Stimulated activated memory B cell treated with anti-CD40 and anti-IgM and Interleukin-4, amounts not matched to agents 10 μg/mL and 1 μg/mL and 100 μg/mL, for 72 hours (primary cell): ENCODE data around the gene MUC4.
"Not testable (repeated sequence)": the region's sequence is repeated elsewhere in the genome, so short reads cannot be mapped to it uniquely, and the experiment has no call there.

ENCODE experiments used
- ATAC-seq: fragments of 150-1000 bp; cut with Tn5 transposase; 2 replicates; pipeline ENCODE4 v1.10.0; 2021
- H3K27ac Mint-ChIP-seq: one replicate; pipeline ENCODE4 v1.8.0; 2022; ENCODE audit warnings: mild to moderate bottlenecking, mixed read lengths
- H3K27me3 Mint-ChIP-seq: one replicate; pipeline ENCODE4 v1.8.0; 2022; ENCODE audit warnings: mixed read lengths
- H3K36me3 Mint-ChIP-seq: one replicate; pipeline ENCODE4 v1.8.0; 2022; ENCODE audit warnings: mixed read lengths
- H3K4me1 Mint-ChIP-seq: one replicate; pipeline ENCODE4 v1.8.0; 2022; ENCODE audit warnings: mixed read lengths
- H3K4me3 Mint-ChIP-seq: one replicate; pipeline ENCODE4 v1.8.0; 2022; ENCODE audit warnings: mild to moderate bottlenecking, moderate library complexity, mixed read lengths
- H3K9me3 Mint-ChIP-seq: one replicate; pipeline ENCODE4 v1.8.0; 2022; ENCODE audit warnings: mixed read lengths

The MUC4 gene

GRCh38 chr3:195737782-195738181, 73.9 kb downstream of the MUC4 start:
- H3K27ac Mint-ChIP-seq, H3K4me1 Mint-ChIP-seq, H3K9me3 Mint-ChIP-seq, H3K4me3 Mint-ChIP-seq, ATAC-seq, H3K27me3 Mint-ChIP-seq: not testable (repeated sequence)
- peaks cover 22% of the 10 kb centered on the region for H3K36me3 Mint-ChIP-seq

DNA sequence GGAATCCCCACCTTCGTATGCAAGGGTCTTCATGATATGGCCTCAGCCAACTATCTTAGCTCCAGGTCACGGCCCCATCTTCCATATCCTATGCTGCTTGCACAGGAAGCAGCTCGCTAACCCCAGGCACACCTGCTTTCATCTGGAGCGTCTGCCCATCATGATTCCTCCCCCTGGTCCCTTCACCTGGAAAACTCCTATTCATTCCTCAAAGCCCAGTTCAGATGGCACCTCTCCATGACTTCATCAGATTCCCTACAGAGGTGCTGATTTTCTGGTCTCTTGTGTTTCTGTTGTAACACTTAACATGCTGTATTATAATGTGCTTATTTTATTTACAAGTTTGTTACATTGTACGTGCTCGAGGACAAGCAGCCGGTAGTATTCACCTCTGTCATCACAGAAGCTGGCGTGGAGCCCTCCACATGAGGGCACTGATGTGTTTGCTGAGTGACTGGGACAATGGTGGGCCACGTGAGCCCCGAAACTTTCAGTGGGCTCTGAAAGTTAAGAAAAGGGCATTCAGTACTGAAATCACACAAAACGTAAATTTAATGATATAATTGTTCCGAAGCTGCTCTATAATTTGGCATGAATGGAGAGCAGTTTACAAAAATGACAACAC, 74.8 kb downstream of the MUC4 start:
- Mint-ChIP-seq H3K4me1 (no peaks in the 10 kb centered on the region), H3K4me3 (no peak overlapping the region), H3K27me3 (no peaks in the 10 kb centered on the region), H3K27ac (no peak overlapping the region), H3K9me3 (no peaks in the 10 kb centered on the region), H3K36me3 (peaks cover 23% of the 10 kb centered on the region)
- no peak for ATAC-seq

DNA sequence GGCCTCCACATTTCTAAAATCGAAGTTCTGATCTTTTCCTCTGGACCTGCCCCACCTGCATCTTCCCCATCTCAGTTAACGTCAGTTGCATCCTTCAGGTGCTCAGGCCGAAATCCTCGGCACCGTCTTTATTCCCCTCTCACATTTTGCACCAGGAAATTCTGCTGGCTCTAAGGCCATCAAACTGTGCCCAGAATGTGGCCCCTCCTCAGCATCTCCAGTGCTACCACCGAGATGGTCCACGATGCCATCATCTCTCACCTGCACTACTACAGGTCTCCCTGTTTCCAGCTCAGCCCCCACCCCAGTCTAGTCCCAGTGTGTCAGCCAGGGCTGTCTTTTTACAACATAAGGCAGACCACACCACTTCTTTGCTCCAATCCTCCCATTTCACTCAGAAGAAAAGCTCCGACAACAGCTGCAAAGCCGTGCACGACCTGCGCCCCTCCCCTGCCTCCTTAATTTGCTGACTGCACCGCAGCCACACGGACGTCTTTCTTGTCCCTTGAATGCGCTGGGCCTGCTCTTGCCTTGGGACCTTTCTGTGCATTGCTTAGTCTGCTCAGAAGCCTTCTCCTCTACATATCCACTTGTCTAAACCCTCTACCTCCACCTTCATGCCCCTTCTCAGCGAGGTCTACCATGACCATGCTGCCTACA, 76.6 kb downstream of the MUC4 start:
- no peaks in the 10 kb centered on the region for H3K4me1 Mint-ChIP-seq
- no peak for ATAC-seq
- H3K27me3 Mint-ChIP-seq = no peaks in the 10 kb centered on the region
- H3K9me3 Mint-ChIP-seq = no peaks in the 10 kb centered on the region
- peaks cover 40% of the 10 kb centered on the region for H3K36me3 Mint-ChIP-seq
- H3K27ac Mint-ChIP-seq = no peak overlapping the region
- H3K4me3 Mint-ChIP-seq = no peak overlapping the region

DNA sequence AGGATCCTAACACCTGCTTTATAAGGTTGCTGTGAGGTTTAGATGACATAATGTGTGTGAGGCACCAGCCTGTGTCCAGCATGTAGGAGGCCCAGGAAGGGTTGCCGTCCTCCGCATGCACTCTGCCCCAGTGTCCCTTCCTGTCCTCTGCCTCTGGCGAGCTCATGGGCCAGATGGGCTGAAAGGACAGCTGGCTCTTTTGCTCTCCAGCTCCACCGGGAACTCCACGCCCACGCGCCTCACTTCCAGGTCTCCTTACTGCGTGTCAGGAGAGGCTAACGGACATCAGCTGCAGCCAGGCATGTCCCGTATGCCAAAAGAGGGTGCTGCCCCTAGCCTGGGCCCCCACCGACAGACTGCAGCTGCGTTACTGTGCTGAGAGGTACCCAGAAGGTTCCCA, 78.8 kb downstream of the MUC4 start:
- Mint-ChIP-seq H3K4me3 (no peak overlapping the region), H3K9me3 (no peaks in the 10 kb centered on the region), H3K4me1 (peaks cover 4% of the 10 kb centered on the region), H3K36me3 (peaks cover 48% of the 10 kb centered on the region), H3K27me3 (no peaks in the 10 kb centered on the region), H3K27ac (no peak overlapping the region)
- ATAC-seq = no peak

DNA sequence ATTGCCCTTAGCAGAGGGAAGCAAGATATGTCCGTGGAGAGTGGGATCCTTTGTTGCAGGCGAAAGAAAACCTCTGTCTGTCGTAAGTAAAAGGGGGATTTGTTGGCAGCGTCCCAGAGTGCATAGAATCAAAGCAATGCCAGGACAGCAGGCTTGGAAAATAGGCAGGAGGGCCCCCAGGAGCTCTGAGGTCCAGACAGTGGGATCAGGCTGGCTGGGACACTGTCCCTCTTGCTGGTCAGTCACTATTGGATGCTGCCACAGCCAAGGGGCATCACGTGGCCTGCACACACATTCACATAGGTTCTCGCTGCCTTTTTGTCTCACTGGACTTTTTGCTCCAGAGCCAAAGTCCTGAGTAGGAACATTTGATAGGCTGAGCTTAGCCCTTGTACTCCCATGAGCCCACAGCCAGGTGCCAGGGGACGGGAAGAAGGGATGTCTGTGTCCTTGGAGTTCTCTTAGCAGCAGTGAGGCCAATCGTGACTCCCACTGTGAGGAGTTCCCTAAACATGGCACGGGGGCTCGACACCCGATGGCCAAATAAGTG, 80.3 kb downstream of the MUC4 start:
- H3K27ac Mint-ChIP-seq = no peak overlapping the region
- H3K4me1 Mint-ChIP-seq = peaks cover 16% of the 10 kb centered on the region
- H3K9me3 Mint-ChIP-seq = no peaks in the 10 kb centered on the region
- ATAC-seq = no peak
- peaks cover 5% of the 10 kb centered on the region for H3K27me3 Mint-ChIP-seq
- peaks cover 42% of the 10 kb centered on the region for H3K36me3 Mint-ChIP-seq
- no peak overlapping the region for H3K4me3 Mint-ChIP-seq

GRCh38 chr3:195729476-195730251, 82.1 kb downstream of the MUC4 start:
- Mint-ChIP-seq H3K9me3 (no peaks in the 10 kb centered on the region), H3K4me1 (peaks cover 21% of the 10 kb centered on the region), H3K27me3 (peaks cover 15% of the 10 kb centered on the region), H3K4me3 (no peak overlapping the region), H3K27ac (no peak overlapping the region), H3K36me3 (peaks cover 31% of the 10 kb centered on the region)
- ATAC-seq = no peak

DNA sequence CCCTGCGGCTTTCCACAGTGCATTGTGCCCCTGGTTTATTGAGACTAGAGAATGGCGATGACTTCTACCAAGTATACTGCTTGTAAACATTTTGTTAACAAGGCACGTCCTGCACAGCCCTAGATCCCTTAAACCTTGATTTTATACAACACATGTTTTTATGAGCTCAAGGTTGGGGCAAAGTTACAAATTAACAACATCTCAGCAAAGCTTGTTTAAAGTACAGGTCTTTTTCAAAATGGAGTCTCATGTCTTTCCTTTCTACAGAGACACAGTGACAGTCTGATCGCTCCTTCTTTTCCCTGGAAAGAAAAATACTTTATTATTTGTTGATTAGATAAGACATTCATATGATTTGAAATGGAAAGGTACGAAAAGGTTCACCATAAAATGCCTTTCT, 82.9 kb downstream of the MUC4 start:
- Mint-ChIP-seq H3K36me3 (peaks cover 31% of the 10 kb centered on the region), H3K4me1 (peaks cover 21% of the 10 kb centered on the region), H3K27me3 (peaks cover 15% of the 10 kb centered on the region)
- ATAC-seq, H3K27ac Mint-ChIP-seq, H3K4me3 Mint-ChIP-seq, H3K9me3 Mint-ChIP-seq: not testable (repeated sequence)

DNA sequence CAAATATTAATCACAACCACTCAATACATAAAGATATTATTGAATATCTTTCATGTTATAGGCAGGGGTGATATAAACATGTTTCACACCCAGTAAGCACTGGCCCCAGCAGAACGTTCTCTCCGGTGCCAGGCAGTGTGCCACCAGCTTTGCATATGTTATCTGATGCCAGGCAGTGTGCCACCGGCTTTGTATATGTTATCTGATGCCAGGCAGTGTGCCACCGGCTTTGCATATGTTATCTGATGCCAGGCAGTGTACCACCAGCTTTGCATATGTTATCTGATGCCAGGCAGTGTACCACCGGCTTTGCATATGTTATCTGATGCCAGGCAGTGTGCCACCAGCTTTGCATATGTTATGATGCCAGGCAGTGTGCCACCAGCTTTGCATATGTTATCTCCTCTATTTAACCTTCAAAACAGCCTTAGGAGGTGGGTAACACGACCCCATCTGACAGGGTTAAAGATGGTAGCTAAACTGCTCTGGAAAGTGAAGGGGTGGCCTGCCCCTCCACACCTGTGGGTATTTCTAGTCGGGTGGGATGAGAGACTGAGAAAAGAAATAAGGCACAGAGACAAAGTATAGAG, 84.0 kb downstream of the MUC4 start:
- peaks cover 21% of the 10 kb centered on the region for H3K4me1 Mint-ChIP-seq
- peaks cover 25% of the 10 kb centered on the region for H3K36me3 Mint-ChIP-seq
- peak overlapping the region; percentile 7 for H3K27ac Mint-ChIP-seq
- H3K27me3 Mint-ChIP-seq = peaks cover 15% of the 10 kb centered on the region
- ATAC-seq = no peak
- H3K9me3 Mint-ChIP-seq = no peaks in the 10 kb centered on the region
- no peak overlapping the region for H3K4me3 Mint-ChIP-seq

- peaks cover 17% of the 10 kb centered on the region for H3K36me3 Mint-ChIP-seq
- H3K27ac Mint-ChIP-seq, H3K9me3 Mint-ChIP-seq, H3K4me3 Mint-ChIP-seq, ATAC-seq: not testable (repeated sequence)
- H3K27me3 Mint-ChIP-seq = peaks cover 15% of the 10 kb centered on the region
- peaks cover 21% of the 10 kb centered on the region for H3K4me1 Mint-ChIP-seq
Observed at GRCh38 chr3:195725916-195726740, 85.6 kb downstream of the MUC4 start.

GRCh38 chr3:195724363-195724762, 87.4 kb downstream of the MUC4 start:
- not testable (repeated sequence) for H3K4me3 Mint-ChIP-seq, ATAC-seq, H3K36me3 Mint-ChIP-seq, H3K9me3 Mint-ChIP-seq, H3K27ac Mint-ChIP-seq
- Mint-ChIP-seq H3K27me3 (peaks cover 25% of the 10 kb centered on the region), H3K4me1 (peaks cover 21% of the 10 kb centered on the region)

GRCh38 chr3:195722996-195723345, 88.8 kb downstream of the MUC4 start:
- H3K27me3 Mint-ChIP-seq = peaks cover 25% of the 10 kb centered on the region
- not testable (repeated sequence) for H3K27ac Mint-ChIP-seq, ATAC-seq, H3K9me3 Mint-ChIP-seq, H3K36me3 Mint-ChIP-seq, H3K4me3 Mint-ChIP-seq
- peaks cover 17% of the 10 kb centered on the region for H3K4me1 Mint-ChIP-seq

DNA sequence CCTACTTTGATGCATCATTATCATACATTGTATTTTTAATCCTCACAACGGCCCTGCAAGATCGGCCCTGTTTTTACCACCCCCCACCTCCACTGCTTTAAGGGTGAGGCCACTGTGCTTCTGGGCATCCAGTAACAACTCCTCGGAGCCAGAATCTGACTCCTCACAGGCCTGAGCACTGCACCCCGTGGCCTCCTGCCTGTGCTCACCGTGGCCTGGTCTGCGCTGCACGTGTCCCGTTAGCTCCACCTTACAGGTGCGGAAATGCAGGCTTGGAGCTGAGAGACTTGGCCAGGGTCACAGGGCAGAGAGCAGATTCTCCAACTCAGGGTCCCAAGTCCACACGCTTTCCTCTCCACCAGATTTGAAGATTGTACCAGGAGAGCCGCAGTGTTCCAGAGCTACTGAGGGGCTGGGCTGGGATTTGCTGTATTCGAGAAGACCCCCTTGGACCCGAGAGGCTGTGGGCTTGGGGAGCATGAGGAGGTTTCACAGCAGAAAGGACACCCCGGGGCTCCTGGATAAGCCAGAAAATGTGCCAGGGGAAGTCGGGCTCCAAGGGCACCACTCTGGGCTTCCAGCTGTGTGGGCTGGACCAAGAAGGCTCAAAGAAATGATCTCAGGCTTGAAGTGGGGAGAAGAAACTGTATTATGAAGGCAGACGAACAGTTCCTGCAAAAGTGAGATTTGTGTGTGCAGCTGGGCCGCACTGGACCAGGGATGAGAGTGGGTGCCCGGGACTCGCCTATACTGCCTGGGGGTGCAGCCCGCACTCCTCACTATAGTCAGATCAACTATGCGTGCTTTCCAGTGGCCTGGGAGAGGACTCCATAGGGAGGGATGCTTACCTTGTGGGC, 89.4 kb downstream of the MUC4 start:
- not testable (repeated sequence) for H3K4me3 Mint-ChIP-seq, H3K27ac Mint-ChIP-seq, H3K36me3 Mint-ChIP-seq, H3K9me3 Mint-ChIP-seq
- peaks cover 25% of the 10 kb centered on the region for H3K27me3 Mint-ChIP-seq
- ATAC-seq = peak; percentile 14
- H3K4me1 Mint-ChIP-seq = peaks cover 12% of the 10 kb centered on the region

DNA sequence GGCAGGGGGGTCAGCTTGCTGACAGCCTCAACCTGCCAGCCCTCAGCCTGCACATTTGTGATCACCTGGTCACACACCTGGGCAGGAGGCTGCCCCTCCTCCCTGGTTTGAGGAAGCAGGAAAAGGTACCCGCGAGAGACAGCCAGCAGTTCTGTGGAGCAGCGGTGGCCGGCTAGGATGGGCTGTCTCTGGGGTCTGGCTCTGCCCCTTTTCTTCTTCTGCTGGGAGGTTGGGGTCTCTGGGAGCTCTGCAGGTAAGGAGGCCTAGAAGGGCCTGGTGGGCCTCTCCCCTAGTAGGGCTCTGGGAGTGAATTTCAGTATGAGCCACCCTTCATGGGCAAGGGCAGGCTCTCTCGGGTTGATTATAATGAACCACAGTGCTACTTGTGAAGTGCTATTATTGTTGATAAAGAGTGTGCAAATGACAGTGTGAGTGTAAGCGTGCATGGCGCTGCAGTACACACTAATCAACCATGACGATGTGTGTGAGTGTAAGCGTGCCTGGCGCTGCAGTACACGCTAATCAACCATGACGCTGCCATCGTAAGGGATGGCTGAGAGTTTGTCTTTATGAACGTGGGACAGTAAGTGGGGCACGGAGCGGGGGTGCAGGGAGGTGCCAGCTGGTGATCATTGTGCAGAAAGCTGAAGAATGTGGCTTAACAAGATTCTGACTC, 90.8 kb downstream of the MUC4 start, which contains the start of gene MUC20:
MUC20 (plus strand) TSS at position 148 of the 676 bp plus-strand sequence; CDS start at position 178, 30 bp downstream.
- H3K27ac Mint-ChIP-seq, H3K4me3 Mint-ChIP-seq, H3K36me3 Mint-ChIP-seq, H3K9me3 Mint-ChIP-seq: not testable (repeated sequence)
- Mint-ChIP-seq H3K4me1 (peaks cover 17% of the 10 kb centered on the region), H3K27me3 (peaks cover 16% of the 10 kb centered on the region)
- ATAC-seq = peak; percentile 44
